Measurements from ENCODE around the gene TPP1. TPM values are rescaled to one million over a fixed set of nuclear protein-coding genes. Genes with fewer than 3 reads are reported as not detected.

TPP1 gene
- total RNA-seq, 1 donor from 2014 or later: 50.1 TPM

DNA sequence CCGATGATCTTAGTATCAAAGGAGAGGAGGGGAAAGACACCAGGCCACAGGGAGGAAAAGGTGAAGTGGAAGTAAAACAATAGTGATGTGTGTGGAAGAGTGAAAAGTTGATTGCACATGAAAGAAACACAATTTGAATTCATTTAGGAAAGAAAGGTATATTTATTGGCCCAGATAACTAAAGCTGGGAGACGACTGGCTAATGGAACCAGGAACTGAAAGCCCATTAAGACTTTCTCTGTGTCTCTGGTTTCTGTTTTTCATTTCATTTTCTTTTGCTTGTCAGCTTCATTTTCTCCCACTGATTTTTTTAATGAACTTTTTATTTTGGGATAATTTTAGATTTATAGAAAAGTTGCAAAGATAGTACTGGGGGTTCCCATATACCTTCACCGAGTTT, 41.5 kb upstream of the TPP1 start:
- Mint-ChIP-seq H3K4me3 (no peak overlapping the region), H3K27me3 (ENCODE audit: low read depth) (peaks cover 31% of the 10 kb centered on the region), H3K36me3 (no peaks in the 10 kb centered on the region), H3K4me1 (peaks cover 12% of the 10 kb centered on the region), H3K9me3 (no peaks in the 10 kb centered on the region), H3K27ac (no peak overlapping the region)
- DNase-seq (ENCODE audit: low spot score in 2 of 2, unreplicated experiment in 2 of 2): no peak
- TF ChIP-seq, protein P1, sequence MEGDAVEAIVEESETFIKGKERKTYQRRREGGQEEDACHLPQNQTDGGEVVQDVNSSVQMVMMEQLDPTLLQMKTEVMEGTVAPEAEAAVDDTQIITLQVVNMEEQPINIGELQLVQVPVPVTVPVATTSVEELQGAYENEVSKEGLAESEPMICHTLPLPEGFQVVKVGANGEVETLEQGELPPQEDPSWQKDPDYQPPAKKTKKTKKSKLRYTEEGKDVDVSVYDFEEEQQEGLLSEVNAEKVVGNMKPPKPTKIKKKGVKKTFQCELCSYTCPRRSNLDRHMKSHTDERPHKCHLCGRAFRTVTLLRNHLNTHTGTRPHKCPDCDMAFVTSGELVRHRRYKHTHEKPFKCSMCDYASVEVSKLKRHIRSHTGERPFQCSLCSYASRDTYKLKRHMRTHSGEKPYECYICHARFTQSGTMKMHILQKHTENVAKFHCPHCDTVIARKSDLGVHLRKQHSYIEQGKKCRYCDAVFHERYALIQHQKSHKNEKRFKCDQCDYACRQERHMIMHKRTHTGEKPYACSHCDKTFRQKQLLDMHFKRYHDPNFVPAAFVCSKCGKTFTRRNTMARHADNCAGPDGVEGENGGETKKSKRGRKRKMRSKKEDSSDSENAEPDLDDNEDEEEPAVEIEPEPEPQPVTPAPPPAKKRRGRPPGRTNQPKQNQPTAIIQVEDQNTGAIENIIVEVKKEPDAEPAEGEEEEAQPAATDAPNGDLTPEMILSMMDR (IDR thresholded peaks at IDR 0.05; ENCODE audit: unreplicated experiment): no peak

DNA sequence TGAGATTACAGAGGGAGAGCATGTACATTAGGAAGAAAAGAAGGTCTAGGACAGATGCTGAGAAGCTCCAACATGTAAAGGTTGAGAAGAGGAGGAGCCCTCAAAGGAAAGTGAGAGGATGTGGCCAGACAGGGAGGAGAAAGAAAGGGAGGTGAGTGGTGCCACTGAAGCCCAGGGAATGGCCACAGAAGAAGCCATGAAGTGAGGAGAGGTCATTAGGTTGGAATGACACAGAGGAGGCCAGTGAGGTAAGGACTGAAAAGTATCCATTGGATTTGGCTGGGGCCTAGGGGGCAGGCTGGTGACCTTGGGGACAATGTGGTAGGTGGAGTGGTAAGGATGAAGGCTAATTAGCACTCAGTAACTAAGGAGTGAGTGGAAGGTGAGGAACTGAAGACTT, 39.4 kb upstream of the TPP1 start:
- Mint-ChIP-seq H3K27ac (no peak overlapping the region), H3K9me3 (no peaks in the 10 kb centered on the region), H3K4me1 (peaks cover 12% of the 10 kb centered on the region), H3K36me3 (no peaks in the 10 kb centered on the region), H3K27me3 (ENCODE audit: low read depth) (peaks cover 24% of the 10 kb centered on the region), H3K4me3 (no peak overlapping the region)
- TF ChIP-seq, protein P1 (IDR thresholded peaks at IDR 0.05; ENCODE audit: unreplicated experiment): no peak
- DNase-seq (ENCODE audit: low spot score in 2 of 2, unreplicated experiment in 2 of 2): no peak

DNA sequence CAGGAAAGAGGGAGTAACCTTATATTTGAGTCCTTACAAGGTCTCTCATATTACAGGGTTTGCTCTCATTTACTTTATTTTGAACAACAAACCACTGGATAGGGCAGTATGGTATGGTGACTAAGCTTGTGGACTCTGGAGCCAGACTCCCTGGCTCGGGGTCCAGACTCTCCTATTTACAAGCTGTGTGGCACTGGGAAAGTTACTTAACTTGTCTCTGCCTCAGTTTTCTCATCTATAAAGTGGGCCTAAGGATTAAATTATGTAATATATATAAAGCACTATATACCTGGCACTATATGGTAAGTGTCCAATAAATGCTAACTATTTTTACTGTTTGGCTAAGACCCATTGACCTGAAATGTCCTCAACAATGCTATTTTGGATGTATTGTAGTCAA, 38.1 kb upstream of the TPP1 start:
- no peak for DNase-seq (ENCODE audit: low spot score in 2 of 2, unreplicated experiment in 2 of 2)
- Mint-ChIP-seq H3K27me3 (ENCODE audit: low read depth) (peaks cover 18% of the 10 kb centered on the region), H3K4me3 (peak overlapping the region; percentile 76), H3K9me3 (no peaks in the 10 kb centered on the region), H3K36me3 (no peaks in the 10 kb centered on the region), H3K27ac (no peak overlapping the region), H3K4me1 (peaks cover 12% of the 10 kb centered on the region)
- TF ChIP-seq, protein P1 (IDR thresholded peaks at IDR 0.05; ENCODE audit: unreplicated experiment): no peak

DNA sequence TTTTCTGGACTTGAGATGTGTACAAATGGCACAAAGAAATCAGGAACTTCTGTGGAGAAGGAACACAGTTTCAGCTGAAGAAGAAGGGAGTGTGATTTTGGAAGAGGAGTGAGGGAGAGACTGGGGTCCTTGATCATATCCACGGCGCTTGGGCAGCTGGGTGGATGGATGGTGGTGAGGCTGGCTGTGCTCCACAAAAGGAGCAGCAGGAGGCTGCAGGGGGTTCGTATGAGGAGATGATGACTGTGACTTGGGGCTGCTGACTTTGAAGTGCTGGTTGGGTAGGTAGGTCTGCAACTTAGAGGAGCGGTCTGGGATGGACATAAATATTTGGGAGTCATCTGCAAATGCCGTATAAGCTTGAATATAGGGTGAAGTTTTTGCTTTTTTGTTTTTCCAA, 37.7 kb upstream of the TPP1 start:
- peaks cover 12% of the 10 kb centered on the region for H3K4me1 Mint-ChIP-seq
- peaks cover 18% of the 10 kb centered on the region for H3K27me3 Mint-ChIP-seq (ENCODE audit: low read depth)
- H3K36me3 Mint-ChIP-seq: no peaks in the 10 kb centered on the region
- H3K27ac Mint-ChIP-seq: peak overlapping the region; percentile 83
- DNase-seq (ENCODE audit: low spot score in 2 of 2, unreplicated experiment in 2 of 2): no peak
- H3K4me3 Mint-ChIP-seq: peak overlapping the region; percentile 76
- H3K9me3 Mint-ChIP-seq: no peaks in the 10 kb centered on the region
- TF ChIP-seq, protein P1 (IDR thresholded peaks at IDR 0.05; ENCODE audit: unreplicated experiment): no peak

DNA sequence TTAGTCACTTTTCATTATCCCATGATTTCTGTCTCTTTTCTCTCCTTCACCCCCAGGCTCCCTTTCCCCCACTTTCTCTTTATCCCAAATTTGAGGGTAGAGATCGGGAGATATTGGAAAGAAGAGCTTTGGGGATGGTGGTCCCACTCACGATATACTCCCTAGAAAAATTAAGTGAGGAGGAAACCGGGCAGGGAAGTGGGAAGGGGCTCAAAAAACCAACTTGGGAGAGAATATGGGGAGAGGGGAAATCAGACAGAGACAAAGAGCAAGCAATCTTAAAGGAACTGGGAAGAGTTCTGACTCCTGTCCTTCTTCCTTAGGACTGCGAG, 37.3 kb upstream of the TPP1 start:
- peak overlapping the region; percentile 76 for H3K4me3 Mint-ChIP-seq

More for the DNA sequence above, 37.3 kb upstream of the TPP1 start:
- Mint-ChIP-seq H3K27ac (peak overlapping the region; percentile 83), H3K9me3 (no peaks in the 10 kb centered on the region), H3K4me1 (peaks cover 12% of the 10 kb centered on the region), H3K36me3 (no peaks in the 10 kb centered on the region), H3K27me3 (ENCODE audit: low read depth) (peaks cover 18% of the 10 kb centered on the region)
- DNase-seq (ENCODE audit: low spot score in 2 of 2, unreplicated experiment in 2 of 2): no peak
- TF ChIP-seq, protein P1 (IDR thresholded peaks at IDR 0.05; ENCODE audit: unreplicated experiment): no peak

Data from mesothelial cell of epicardium (in vitro differentiated cells).